Measurements from ENCODE around the gene CD37. TPM values are rescaled to one million over a fixed set of nuclear protein-coding genes. Genes with fewer than 3 reads are reported as not detected.

Gene CD37
- total and polyA plus RNA-seq, 10 of the 15 experiments (the other 5 are each of a cell fraction or from before 2014, with no cell fraction given), result 34.1 to 359 (median 108) TPM

DNA sequence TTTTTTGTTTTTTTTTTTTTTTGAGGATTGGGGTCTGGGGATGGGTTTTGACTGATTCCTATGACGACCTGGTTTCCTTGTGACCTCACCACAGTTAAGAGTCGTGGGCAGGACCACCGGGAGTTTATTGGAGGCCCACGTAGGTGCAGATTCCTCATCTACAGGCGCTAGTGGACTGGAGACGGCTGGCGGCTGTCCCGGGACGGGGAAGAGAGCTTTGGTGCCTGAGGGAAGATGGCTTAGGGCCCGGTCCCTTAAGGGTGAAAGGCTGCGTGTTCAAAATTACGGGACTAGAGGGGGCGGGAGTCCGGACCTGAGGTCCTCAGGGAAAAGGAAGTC, 27.7 kb downstream of the CD37 start:
- no peak overlapping the region; the same call in 1 of the 2 replicates for H2AFZ ChIP-seq (ENCODE audit: control insufficient read depth, low read depth, low read length)
- no peak overlapping the region for H3K27ac ChIP-seq (ENCODE audit: control insufficient read depth, insufficient read depth)
- no TSS peak for BruUV-seq (replicated peaks)
- H3K9me3 ChIP-seq (replicated peaks; ENCODE audit: control insufficient read depth, insufficient read depth, low read length), result no peaks in the 10 kb centered on the region; the same call in 2 of the 3 replicates
- H3K79me2 ChIP-seq (ENCODE audit: control insufficient read depth, insufficient read depth, low read length), result no peaks in the 10 kb centered on the region
- FAIRE-seq, result no peak
- no peaks in the 10 kb centered on the region for H3K36me3 ChIP-seq (ENCODE audit: control insufficient read depth in 2 of 2, insufficient read depth in 2 of 2, low read length in 1 of 2)
- peaks cover 7% of the 10 kb centered on the region for H3K4me1 ChIP-seq (ENCODE audit: control insufficient read depth, insufficient read depth, low read length)
- ChIA-PET RAD21 (ENCODE audit: unreplicated experiment) (interaction anchor here (0.9 kb wide), 1 partner anchor 11 kb away, joined by 3 read pairs; no protein-coding TSS in a partner anchor), SMC1A (ENCODE audit: uncharacterized antibody, unreplicated experiment) (no interaction called here), POLR2A (no interaction called here), CTCF (no interaction called here)
- intact Hi-C loops (cut with micrococcal nuclease; ENCODE audit: unreplicated experiment), result no loop called here
- ATAC-seq, result no peak
- no peak for DNase-seq (ENCODE audit: low read depth, low spot score)
- 3% methylated on average over 13 of the region's 14 CpGs for WGBS (ENCODE audit: insufficient coverage, insufficient replicate concordance, low lambda C conversion rate, missing lambda C conversion rate)
- H3K4me2 ChIP-seq (ENCODE audit: control insufficient read depth, insufficient read depth), result no peak overlapping the region; the same call in 1 of the 2 replicates
- peaks cover 12 to 15% of the 10 kb centered on the region in 2 experiments; a peak in 3 of 4 replicates for H3K27me3 ChIP-seq (replicated peaks in 1 of 2; ENCODE audit: control insufficient read depth in 2 of 2, insufficient read depth in 2 of 2, low read length in 1 of 2)
- H3K9ac ChIP-seq (ENCODE audit: control insufficient read depth, insufficient read depth, low read length), result no peak overlapping the region
- in situ Hi-C loops (cut with MboI), result no loop called here
- H3K4me3 ChIP-seq, result 0 out of 2 replicates have a peak overlapping the region, but pooled peaks have one; percentile 1
- TF ChIP-seq ATF7 (IDR thresholded peaks at IDR 0.05; ENCODE audit: low read depth) (no peak), EED (IDR thresholded peaks at IDR 0.05; ENCODE audit: low read depth) (no peak), TAF1 (IDR thresholded peaks at IDR 0.05; ENCODE audit: borderline replicate concordance, low read depth, low read length) (no peak), EGR1 (IDR thresholded peaks at IDR 0.05; ENCODE audit: borderline replicate concordance in 1 of 2, low read depth in 2 of 2, low read length in 2 of 2) (no peak), NBN (IDR thresholded peaks at IDR 0.05) (no peak), CHD2 (IDR thresholded peaks at IDR 0.05; ENCODE audit: borderline replicate concordance, low read depth, low read length) (no peak), MYB (IDR thresholded peaks at IDR 0.05; ENCODE audit: borderline replicate concordance, low read depth, low read length) (no peak), BACH1 (IDR thresholded peaks at IDR 0.05; ENCODE audit: borderline replicate concordance) (no peak), SREBF1 (IDR thresholded peaks at IDR 0.05; ENCODE audit: low read length) (no peak), CBX3 (IDR thresholded peaks at IDR 0.05; ENCODE audit: borderline replicate concordance, low read depth) (no peak), ZZZ3 (IDR thresholded peaks at IDR 0.05; ENCODE audit: control insufficient read depth, insufficient read length, low read depth) (no peak)
- TF ChIP-seq, protein P1, sequence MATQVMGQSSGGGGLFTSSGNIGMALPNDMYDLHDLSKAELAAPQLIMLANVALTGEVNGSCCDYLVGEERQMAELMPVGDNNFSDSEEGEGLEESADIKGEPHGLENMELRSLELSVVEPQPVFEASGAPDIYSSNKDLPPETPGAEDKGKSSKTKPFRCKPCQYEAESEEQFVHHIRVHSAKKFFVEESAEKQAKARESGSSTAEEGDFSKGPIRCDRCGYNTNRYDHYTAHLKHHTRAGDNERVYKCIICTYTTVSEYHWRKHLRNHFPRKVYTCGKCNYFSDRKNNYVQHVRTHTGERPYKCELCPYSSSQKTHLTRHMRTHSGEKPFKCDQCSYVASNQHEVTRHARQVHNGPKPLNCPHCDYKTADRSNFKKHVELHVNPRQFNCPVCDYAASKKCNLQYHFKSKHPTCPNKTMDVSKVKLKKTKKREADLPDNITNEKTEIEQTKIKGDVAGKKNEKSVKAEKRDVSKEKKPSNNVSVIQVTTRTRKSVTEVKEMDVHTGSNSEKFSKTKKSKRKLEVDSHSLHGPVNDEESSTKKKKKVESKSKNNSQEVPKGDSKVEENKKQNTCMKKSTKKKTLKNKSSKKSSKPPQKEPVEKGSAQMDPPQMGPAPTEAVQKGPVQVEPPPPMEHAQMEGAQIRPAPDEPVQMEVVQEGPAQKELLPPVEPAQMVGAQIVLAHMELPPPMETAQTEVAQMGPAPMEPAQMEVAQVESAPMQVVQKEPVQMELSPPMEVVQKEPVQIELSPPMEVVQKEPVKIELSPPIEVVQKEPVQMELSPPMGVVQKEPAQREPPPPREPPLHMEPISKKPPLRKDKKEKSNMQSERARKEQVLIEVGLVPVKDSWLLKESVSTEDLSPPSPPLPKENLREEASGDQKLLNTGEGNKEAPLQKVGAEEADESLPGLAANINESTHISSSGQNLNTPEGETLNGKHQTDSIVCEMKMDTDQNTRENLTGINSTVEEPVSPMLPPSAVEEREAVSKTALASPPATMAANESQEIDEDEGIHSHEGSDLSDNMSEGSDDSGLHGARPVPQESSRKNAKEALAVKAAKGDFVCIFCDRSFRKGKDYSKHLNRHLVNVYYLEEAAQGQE (IDR thresholded peaks at IDR 0.05; ENCODE audit: low read depth, low read length), result no peak
- H4K20me1 ChIP-seq (ENCODE audit: control insufficient read depth, insufficient read depth), result no peaks in the 10 kb centered on the region

Measured in GM12878 (cell line).